Gastrocnemius medialis (tissue), 4 donors: ENCODE measurements around the gene ENDOU. TPM values are rescaled to one million over a fixed set of nuclear protein-coding genes. Genes with fewer than 3 reads are reported as not detected.

ENCODE experiments used
- ATAC-seq, 2 donors: fragments of 150-250 bp; one replicate each; pipeline ENCODE4 v1.9.1; 2016
- DNase-seq, 2 donors: peaks; one replicate each; pipeline ENCODE4 v3.0.0-alpha.2; 2019
- H3K27ac ChIP-seq, 4 donors: fragments of 200-600 bp; sonication (generic); 1 replicate in 1 of 4; 2 replicates in 3 of 4; pipeline ENCODE4 v1.5.1; 2016 to 2018; ENCODE audit warnings: mild to moderate bottlenecking in 2 of 4, moderate library complexity in 1 of 4
- H3K27me3 ChIP-seq, 3 donors: fragments of 200-600 bp; sonication (generic) in 2 of 3; 1 replicate in 1 of 3; 2 replicates in 2 of 3; pipeline versions ENCODE4 v1.5.1 to v1.6.0; 2016 to 2019; ENCODE audit warnings: mild to moderate bottlenecking in 1 of 3, moderate library complexity in 1 of 3
- H3K36me3 ChIP-seq, 2 donors: fragments of 200-600 bp; sonication (generic) in 1 of 2; one replicate each; pipeline ENCODE4 v1.5.1; 2017 to 2018
- H3K4me1 ChIP-seq, 2 donors: fragments of 200-600 bp; sonication (generic) in 1 of 2; one replicate each; pipeline ENCODE4 v1.5.1; 2016 to 2017; ENCODE audit warnings: mild to moderate bottlenecking in 2 of 2
- H3K4me3 ChIP-seq, 4 donors: fragments of 200-600 bp; sonication (generic) in 3 of 4; 1 replicate in 1 of 4; 2 replicates in 3 of 4; pipeline ENCODE4 v1.5.1; 2016 to 2019; ENCODE audit warnings: mild to moderate bottlenecking in 2 of 4
- H3K9me3 ChIP-seq, 3 donors: fragments of 200-600 bp; sonication (generic) in 2 of 3; 1 replicate in 1 of 3; 2 replicates in 2 of 3; pipeline ENCODE4 v1.5.1; 2016 to 2019
- POLR2A ChIP-seq, 2 donors: fragments of 450-650 bp; IDR thresholded peaks; one replicate each; pipeline ENCODE4 v1.6.1; 2017; ENCODE audit warnings: antibody characterized with exemption in 2 of 2, mild to moderate bottlenecking in 2 of 2, moderate library complexity in 2 of 2
- in situ Hi-C, 4 donors: fragments of 200-750 bp; cut with MboI; loops; one replicate each; pipeline versions ENCODE4 v1.15.0 to v1.8.0; 2017; ENCODE audit warnings: low sequenced_read_pairs in 4 of 4
- intact Hi-C: fragments of 100-400 bp; cut with DNase I; formaldehyde crosslinking; loops from one replicate; pipeline ENCODE4 v1.15.1; 2023; ENCODE audit warnings: low total_unique reads
- total RNA-seq, 4 donors: library from RNA; depleted of rRNA; stranded (reverse); fragments of >200 nt; gene quantifications; one replicate each; pipeline versions ENCODE4 v1.1.0 to v1.2.3, GENCODE V29; 2016
- TF ChIP-seq, protein P1 (sequence below), 5 experiments: fragments of 450-650 bp in 3 of 5; fragments of 200-600 bp in 2 of 5; sonication (generic) in 2 of 5; IDR thresholded peaks in 4 of 5; conservative IDR thresholded peaks in 1 of 5; 1 replicate in 4 of 5; 2 replicates in 1 of 5; pipeline ENCODE4 v1.5.1; 2016 to 2019; ENCODE audit warnings: antibody characterized with exemption in 5 of 5, mild to moderate bottlenecking in 3 of 5, moderate library complexity in 3 of 5

ENDOU gene
- total RNA-seq, 4 donors from 2014 or later: 0.16 TPM; not detected in 3

DNA sequence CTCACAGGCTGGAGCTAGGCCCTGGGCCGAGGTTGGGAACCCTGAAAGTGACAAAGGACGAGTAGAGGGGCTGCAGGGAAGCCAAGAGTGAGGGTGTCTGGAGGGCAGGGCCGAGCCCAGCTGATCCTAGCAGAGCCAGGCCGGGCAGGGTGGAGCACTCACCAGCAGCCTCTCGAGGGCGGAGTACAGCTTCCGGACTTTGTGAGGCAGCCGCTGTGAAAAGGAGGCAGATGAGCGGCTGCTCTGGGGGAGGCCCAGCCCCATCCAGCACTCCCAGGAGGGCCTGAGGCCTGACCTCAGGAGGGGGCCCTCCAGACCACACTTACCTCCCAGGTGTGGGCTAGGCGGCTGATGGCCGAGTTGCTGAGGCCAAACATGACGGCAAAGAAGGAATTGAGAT is 14.7 kb upstream of the ENDOU start:
- no peaks in the 10 kb centered on the region for H3K9me3 ChIP-seq
- no peak for ATAC-seq
- TF ChIP-seq POLR2A (IDR thresholded peaks at IDR 0.05): no peak
- TF ChIP-seq, protein P1, sequence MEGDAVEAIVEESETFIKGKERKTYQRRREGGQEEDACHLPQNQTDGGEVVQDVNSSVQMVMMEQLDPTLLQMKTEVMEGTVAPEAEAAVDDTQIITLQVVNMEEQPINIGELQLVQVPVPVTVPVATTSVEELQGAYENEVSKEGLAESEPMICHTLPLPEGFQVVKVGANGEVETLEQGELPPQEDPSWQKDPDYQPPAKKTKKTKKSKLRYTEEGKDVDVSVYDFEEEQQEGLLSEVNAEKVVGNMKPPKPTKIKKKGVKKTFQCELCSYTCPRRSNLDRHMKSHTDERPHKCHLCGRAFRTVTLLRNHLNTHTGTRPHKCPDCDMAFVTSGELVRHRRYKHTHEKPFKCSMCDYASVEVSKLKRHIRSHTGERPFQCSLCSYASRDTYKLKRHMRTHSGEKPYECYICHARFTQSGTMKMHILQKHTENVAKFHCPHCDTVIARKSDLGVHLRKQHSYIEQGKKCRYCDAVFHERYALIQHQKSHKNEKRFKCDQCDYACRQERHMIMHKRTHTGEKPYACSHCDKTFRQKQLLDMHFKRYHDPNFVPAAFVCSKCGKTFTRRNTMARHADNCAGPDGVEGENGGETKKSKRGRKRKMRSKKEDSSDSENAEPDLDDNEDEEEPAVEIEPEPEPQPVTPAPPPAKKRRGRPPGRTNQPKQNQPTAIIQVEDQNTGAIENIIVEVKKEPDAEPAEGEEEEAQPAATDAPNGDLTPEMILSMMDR (IDR thresholded peaks at IDR 0.05 in 4 of 5, conservative IDR thresholded peaks at IDR 0.05 in 1 of 5): no peak
- no peak for DNase-seq
- H3K27ac ChIP-seq: peak overlapping the region; percentile 14 to 64 (median 52)
- H3K4me1 ChIP-seq: peaks cover 37 to 48% of the 10 kb centered on the region in 2 donors
- no peaks in the 10 kb centered on the region for H3K36me3 ChIP-seq
- no peaks in the 10 kb centered on the region for H3K27me3 ChIP-seq
- intact Hi-C loops: no loop called here
- no peak overlapping the region for H3K4me3 ChIP-seq
- in situ Hi-C loops: loop anchor here in 3 of 4 donors (5.0 to 25.0 kb wide), 2 partner anchors 37 to 97 kb away; no protein-coding TSS in a partner anchor

DNA sequence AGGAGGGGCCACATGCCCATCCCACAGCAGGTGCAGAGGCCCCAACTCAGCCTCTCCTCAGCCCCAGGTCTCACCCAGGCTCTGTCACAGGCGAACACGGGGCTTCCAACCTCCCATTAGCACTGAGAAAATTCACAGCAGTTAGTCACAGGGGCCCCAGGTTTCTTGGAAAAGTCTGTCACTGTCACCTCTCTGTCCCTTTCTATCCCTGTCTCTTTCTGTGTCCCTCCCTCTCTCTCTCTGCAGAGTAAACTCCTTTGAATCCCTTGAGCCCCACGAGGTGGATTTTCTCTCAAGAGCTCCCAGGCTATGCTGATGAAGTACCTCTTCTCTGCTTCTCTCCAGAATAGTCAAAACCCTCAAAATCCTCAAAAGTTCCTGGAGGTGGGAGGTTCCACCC is 14.0 kb upstream of the ENDOU start:
- Histone ChIP-seq H3K27ac (peak overlapping the region in 3 of 4 donors; percentile 43 to 66 (median 56)), H3K9me3 (no peaks in the 10 kb centered on the region), H3K27me3 (no peaks in the 10 kb centered on the region), H3K4me1 (peaks cover 44 to 55% of the 10 kb centered on the region in 2 donors), H3K36me3 (no peaks in the 10 kb centered on the region), H3K4me3 (no peak overlapping the region)
- in situ Hi-C loops: loop anchor here in 2 of 4 donors (25.0 kb wide), 1 partner anchor 98 kb away; no protein-coding TSS in a partner anchor
- no peak for ATAC-seq
- TF ChIP-seq POLR2A (IDR thresholded peaks at IDR 0.05): no peak
- TF ChIP-seq, protein P1 (IDR thresholded peaks at IDR 0.05 in 4 of 5, conservative IDR thresholded peaks at IDR 0.05 in 1 of 5): no peak
- no peak for DNase-seq
- intact Hi-C loops: no loop called here

DNA sequence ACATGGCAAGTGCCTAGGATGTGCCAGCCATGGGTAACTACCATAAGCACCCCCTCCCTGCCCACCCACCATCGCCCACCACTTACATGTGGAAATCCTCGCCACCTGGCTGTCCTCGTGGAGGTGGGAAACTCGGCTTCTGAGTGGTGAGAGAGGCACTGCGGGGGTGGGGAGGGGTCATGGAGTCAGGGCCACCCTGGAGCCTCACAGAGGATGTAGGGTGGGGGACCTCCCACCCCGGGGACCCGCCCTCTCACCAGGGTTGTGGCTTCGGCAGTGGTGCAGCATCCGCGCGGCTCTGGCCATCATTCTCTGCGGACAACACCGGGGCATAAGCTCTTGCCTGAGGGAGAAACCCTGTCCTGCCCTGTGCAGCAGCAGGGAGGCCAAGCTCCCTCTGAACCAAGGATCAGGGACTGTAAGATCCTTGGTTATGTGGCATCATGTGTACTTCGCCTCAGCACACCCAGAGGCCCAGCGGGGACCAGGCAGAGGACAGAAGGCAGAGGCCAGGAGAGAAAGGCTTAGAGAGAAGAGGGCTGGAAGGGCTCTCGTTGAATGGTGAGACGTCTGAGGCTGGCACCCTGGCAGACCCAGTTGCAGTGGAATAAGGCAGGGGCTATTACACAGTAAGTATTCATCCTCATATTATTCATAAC is 12.8 kb upstream of the ENDOU start:
- Histone ChIP-seq H3K36me3 (no peaks in the 10 kb centered on the region), H3K27me3 (no peaks in the 10 kb centered on the region), H3K4me3 (no peak overlapping the region), H3K4me1 (peaks cover 47 to 57% of the 10 kb centered on the region in 2 donors), H3K9me3 (no peaks in the 10 kb centered on the region), H3K27ac (peak overlapping the region; percentile 61 to 79 (median 64))
- in situ Hi-C loops (loop anchor here in 2 of 4 donors (25.0 kb wide), 1 partner anchor 99 kb away; no protein-coding TSS in a partner anchor), intact Hi-C loops (loop anchor here (1.0 kb wide), 1 partner anchor 21 kb away; no protein-coding TSS in a partner anchor)
- no peak for ATAC-seq
- no peak for DNase-seq
- no peak for TF ChIP-seq POLR2A (IDR thresholded peaks at IDR 0.05)
- TF ChIP-seq, protein P1 (IDR thresholded peaks at IDR 0.05 in 4 of 5, conservative IDR thresholded peaks at IDR 0.05 in 1 of 5): no peak

DNA sequence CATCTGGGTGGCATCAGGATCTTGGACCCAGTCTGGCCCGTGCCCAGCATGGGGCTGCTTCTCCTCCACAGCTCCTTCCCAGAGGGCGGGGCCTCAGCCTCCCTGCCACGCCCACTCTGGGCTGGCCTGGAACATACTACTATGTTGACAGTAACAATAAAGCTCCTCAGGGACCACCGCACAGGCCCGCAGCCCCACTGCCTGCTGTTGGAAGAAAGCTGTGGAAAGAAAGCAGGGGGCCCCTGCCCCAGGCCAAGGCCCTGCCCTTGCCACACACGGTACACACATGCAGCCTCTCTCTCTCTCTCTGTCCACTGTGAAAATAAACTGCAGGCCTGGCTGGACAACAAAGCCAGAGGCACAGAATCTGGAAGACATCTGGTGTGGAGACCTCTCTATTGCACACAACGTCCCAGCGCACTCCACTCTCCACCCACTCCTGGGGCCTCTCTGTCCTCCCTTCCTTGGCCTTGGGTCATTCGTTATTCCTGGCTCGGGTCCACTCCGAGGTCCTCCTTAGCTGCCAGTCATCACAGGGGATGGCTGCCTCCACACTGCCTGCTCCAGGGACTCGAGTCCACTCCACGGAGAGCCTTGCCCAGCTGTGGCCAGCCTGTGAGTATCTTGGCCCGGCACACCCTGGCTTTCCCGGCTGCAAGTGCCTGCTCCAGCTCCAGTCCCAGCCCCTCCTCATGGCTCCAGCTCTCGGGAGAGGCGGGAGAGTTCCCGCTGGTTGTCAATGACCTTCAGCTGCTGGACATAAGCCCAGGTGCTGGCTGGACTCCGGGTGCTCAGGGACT is 11.8 kb upstream of the ENDOU start:
- Histone ChIP-seq H3K4me1 (peaks cover 47 to 57% of the 10 kb centered on the region in 2 donors), H3K9me3 (no peaks in the 10 kb centered on the region), H3K36me3 (no peaks in the 10 kb centered on the region), H3K4me3 (peak overlapping the region in 3 of 4 donors; percentile 10 to 16 (median 13)), H3K27me3 (no peaks in the 10 kb centered on the region), H3K27ac (peak overlapping the region; percentile 61 to 79 (median 64))
- peak; percentile 51 to 82 for DNase-seq
- peak; percentile 67 to 74 for ATAC-seq
- TF ChIP-seq POLR2A (IDR thresholded peaks at IDR 0.05): no peak
- TF ChIP-seq, protein P1 (IDR thresholded peaks at IDR 0.05 in 4 of 5, conservative IDR thresholded peaks at IDR 0.05 in 1 of 5): no peak
- intact Hi-C loops (loop anchor here (1.0 kb wide), 1 partner anchor 20 kb away; no protein-coding TSS in a partner anchor), in situ Hi-C loops (loop anchor here in 2 of 4 donors (25.0 kb wide), 1 partner anchor 100 kb away; no protein-coding TSS in a partner anchor)
